HepG2 (cell line): ENCODE measurements around the gene PGM5. TPM values are rescaled to one million over a fixed set of nuclear protein-coding genes. Genes with fewer than 3 reads are reported as not detected.

Experiments used
- ATAC-seq: fragments of 200-7000 bp; cut with Tn5 transposase; 3 replicates; pipeline ENCODE4 v1.9.1; 2020; ENCODE audit warnings: mild to moderate bottlenecking, moderate library complexity
- BruUV-seq: library from RNA; stranded (reverse); fragments of 400-500 nt; replicated peaks from 2 replicates; lab custom pipeline; 2021; lab: Mats Ljungman, UMichigan
- CTCF ChIA-PET: fragments of 300-600 bp; formaldehyde crosslinking; extraction: SDS; loops from one replicate; lab custom pipeline; 2021; ENCODE audit warnings: low total read pairs, inconsistent platforms, low intra/inter-chr PET ratio; lab: Yijun Ruan, JAX
- POLR2A ChIA-PET: fragments of 350-600 bp; sonication (Branson Sonifier 250); formaldehyde crosslinking; loops from one replicate; lab custom pipeline; 2020; ENCODE audit warnings: antibody characterized with exemption, inconsistent platforms; lab: Yijun Ruan, JAX
- DNase-seq: peaks from one replicate; pipeline ENCODE4 v3.0.0-alpha.2; 2015; ENCODE audit warnings: low spot score
- FAIRE-seq: peaks from 3 replicates; lab custom pipeline; 2011; peaks lifted over from hg19 to GRCh38; lab: Jason Lieb, UNC
- H2AFZ ChIP-seq: one replicate; pipeline ENCODE4 v1.6.1; 2011; ENCODE audit warnings: low read length, inconsistent platforms
- H3K27ac ChIP-seq: fragments of 300-600 bp; 3 replicates; pipeline ENCODE4 v1.8.0; 2011; ENCODE audit warnings: mixed run types, mild to moderate bottlenecking, mixed read lengths, low read length, inconsistent platforms; ENCODE audit not compliant: insufficient read depth; ENCODE audit errors: extremely low read length
- H3K27me3 ChIP-seq, 2 experiments: fragments of 200-600 bp in 1 of 2; 2 replicates in 1 of 2; 3 replicates in 1 of 2; pipeline versions ENCODE4 v1.6.0 to v1.8.0; 2011; ENCODE audit warnings: low read length in 2 of 2, mild to moderate bottlenecking in 2 of 2, moderate library complexity in 2 of 2, inconsistent platforms in 1 of 2; ENCODE audit not compliant: insufficient read depth in 2 of 2, control insufficient read depth in 1 of 2
- H3K36me3 ChIP-seq, 2 experiments: fragments of 200-600 bp in 1 of 2; replicated peaks in 1 of 2; 2 replicates in 1 of 2; 3 replicates in 1 of 2; pipeline versions ENCODE4 v1.5.1 to v1.8.0; 2011; ENCODE audit warnings: low read length in 2 of 2, inconsistent platforms in 1 of 2; ENCODE audit not compliant: insufficient read depth in 2 of 2, control insufficient read depth in 1 of 2
- H3K4me1 ChIP-seq: 2 replicates; pipeline ENCODE4 v1.5.1; 2012; ENCODE audit warnings: low read length, inconsistent platforms; ENCODE audit not compliant: insufficient read depth
- H3K4me2 ChIP-seq: 2 replicates; pipeline ENCODE4 v1.6.0; 2011; ENCODE audit warnings: low read depth, low read length, inconsistent platforms
- H3K4me3 ChIP-seq, 3 experiments: fragments of 200-600 bp in 1 of 3; sonication (generic), shearing (Covaris generic) in 1 of 3; replicated peaks in 1 of 3; 2 replicates each; pipeline ENCODE4 v1.5.1; 2011 to 2016; ENCODE audit warnings: low read length in 3 of 3, inconsistent platforms in 2 of 3, low read depth in 2 of 3, mild to moderate bottlenecking in 2 of 3, control low read depth in 1 of 3, mixed read lengths in 1 of 3; ENCODE audit not compliant: insufficient read depth in 1 of 3
- H3K79me2 ChIP-seq: one replicate; pipeline ENCODE4 v1.6.1; 2011; ENCODE audit warnings: low read length, inconsistent platforms; ENCODE audit not compliant: insufficient read depth
- H3K9ac ChIP-seq: 2 replicates; pipeline ENCODE4 v1.6.0; 2011; ENCODE audit warnings: mild to moderate bottlenecking, low read depth, low read length, inconsistent platforms; ENCODE audit not compliant: insufficient read depth
- H3K9me3 ChIP-seq: 2 replicates; pipeline ENCODE4 v1.5.1; 2012; ENCODE audit warnings: mild to moderate bottlenecking, low read length
- H4K20me1 ChIP-seq: 2 replicates; pipeline ENCODE4 v1.6.0; 2011; ENCODE audit warnings: inconsistent platforms, mild to moderate bottlenecking, low read length, moderate library complexity; ENCODE audit not compliant: insufficient read depth
- MED1 ChIP-seq: sonication (generic); formaldehyde crosslinking; IDR thresholded peaks from 2 replicates; pipeline ENCODE4 v1.4.0; 2020; ENCODE audit warnings: missing genetic modification reagents
- PAWR ChIP-seq: sonication (generic); formaldehyde crosslinking; IDR thresholded peaks from 2 replicates; pipeline ENCODE4 v1.4.0; 2020; ENCODE audit warnings: missing genetic modification reagents, mild to moderate bottlenecking, borderline replicate concordance
- SNRNP70 ChIP-seq: fragments of 200-400 bp; formaldehyde crosslinking; IDR thresholded peaks from 2 replicates; pipeline ENCODE4 v1.6.1; 2017; ENCODE audit warnings: mild to moderate bottlenecking, low read depth, low read length, moderate library complexity
- SP2 ChIP-seq: sonication (generic); formaldehyde crosslinking; IDR thresholded peaks from 2 replicates; pipeline ENCODE4 v1.5.1; 2020; ENCODE audit warnings: mild to moderate bottlenecking, missing genetic modification reagents
- TEAD3 ChIP-seq: optimal IDR thresholded peaks from 2 replicates; pipeline ENCODE3; 2016; ENCODE audit warnings: borderline replicate concordance
- ZNF143 ChIP-seq: sonication (generic); formaldehyde crosslinking; IDR thresholded peaks from 2 replicates; pipeline ENCODE4 v1.4.0; 2020; ENCODE audit warnings: missing genetic modification reagents
- ZNF569 ChIP-seq: sonication (generic); formaldehyde crosslinking; IDR thresholded peaks from 2 replicates; pipeline ENCODE4 v1.5.0; 2020; ENCODE audit warnings: mild to moderate bottlenecking, missing genetic modification reagents, moderate library complexity, borderline replicate concordance
- ZNF629 ChIP-seq: sonication (generic); formaldehyde crosslinking; conservative IDR thresholded peaks from 2 replicates; pipeline ENCODE4 v1.5.0; 2020; ENCODE audit warnings: missing genetic modification reagents
- ZNF891 ChIP-seq: sonication (generic); formaldehyde crosslinking; IDR thresholded peaks from 2 replicates; pipeline ENCODE4 v1.5.0; 2020; ENCODE audit warnings: mild to moderate bottlenecking, missing genetic modification reagents
- WGBS: methylation state at CpG from one replicate; pipeline ENCODE4 v1.1.6; 2017; ENCODE audit warnings: low lambda C conversion rate; 5-methylcytosine and 5-hydroxymethylcytosine counted together
- in situ Hi-C: cut with HindIII; loops from 2 replicates; pipeline ENCODE4 v1.10.0; 2017; ENCODE audit warnings: low pct_unique_long_range_greater_than_20kb; ENCODE audit not compliant: extremely low pct_ligation_motif_present
- intact Hi-C: fragments of 100-400 bp; cut with micrococcal nuclease; formaldehyde crosslinking; loops from one replicate; pipeline ENCODE4 v1.10.0; 2022; ENCODE audit not compliant: unreplicated experiment
- polyA plus RNA-seq, 8 experiments: library from polyadenylated mRNA; depleted of rRNA in 3 of 8; stranded (reverse) in 7 of 8; unstranded in 1 of 8; fragments of >200 nt; fragmentation: Illumina TruSeq in 4 of 8; extraction: Trizol in 4 of 8; gene quantifications; 2 replicates each; pipeline versions ENCODE4 v1.2.1 to v1.2.3, GENCODE V29; 2011 to 2016; ENCODE audit warnings: low read depth in 4 of 8, missing spikeins in 1 of 8, mixed read lengths in 1 of 8; ENCODE audit not compliant: insufficient read depth in 1 of 8
- total RNA-seq, 5 experiments: library from RNA; depleted of rRNA; stranded (reverse); fragments of >200 nt; fragmentation: Illumina TruSeq; extraction: Trizol; gene quantifications; 2 replicates each; pipeline ENCODE4 v1.2.3, GENCODE V29; 2016; ENCODE audit warnings: low read depth in 1 of 5
- TF ChIP-seq, protein P1 (sequence below): sonication (generic); formaldehyde crosslinking; IDR thresholded peaks from 2 replicates; pipeline ENCODE4 v1.5.1; 2020; ENCODE audit warnings: mild to moderate bottlenecking, moderate library complexity, missing genetic modification reagents
- TF ChIP-seq, protein P2 (sequence below): sonication (generic); formaldehyde crosslinking; IDR thresholded peaks from 2 replicates; pipeline ENCODE4 v1.4.0; 2020; ENCODE audit warnings: missing genetic modification reagents
- TF ChIP-seq, protein P3 (sequence below), 2 experiments: IDR thresholded peaks; 2 replicates each; pipeline ENCODE4 v1.6.1; 2011 to 2012; ENCODE audit warnings: low read length in 2 of 2, borderline replicate concordance in 1 of 2, low read depth in 1 of 2, mild to moderate bottlenecking in 1 of 2, moderate library complexity in 1 of 2

Gene PGM5
- total and polyA plus RNA-seq, 2 of the 13 experiments (the other 11 are each of a cell fraction or from before 2014, with no cell fraction given): not detected

DNA sequence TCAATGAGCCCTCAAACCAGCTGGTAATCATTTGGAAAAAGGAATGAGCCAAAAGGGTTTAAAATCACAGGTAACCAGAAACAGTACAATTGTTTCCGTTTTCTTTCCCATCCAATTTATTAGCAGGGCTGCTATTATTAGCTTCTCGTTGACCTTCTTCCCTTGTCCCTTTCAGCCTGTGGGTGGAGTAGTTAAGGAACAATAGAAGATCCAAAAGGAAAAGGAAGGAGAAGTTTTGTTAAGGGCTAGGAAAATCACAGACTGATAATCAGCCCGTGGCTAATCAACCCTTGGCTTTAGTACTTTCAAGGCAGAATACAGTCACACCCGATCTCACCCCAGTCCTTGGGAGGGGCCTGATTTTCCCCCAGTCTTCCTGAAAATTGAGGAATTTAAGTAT, 145.9 kb downstream of the PGM5 start:
- 13% methylated on average over 4 of the region's 4 CpGs for WGBS
- Histone ChIP-seq H3K36me3 (no peaks in the 10 kb centered on the region), H3K79me2 (no peaks in the 10 kb centered on the region), H3K9me3 (no peaks in the 10 kb centered on the region), H4K20me1 (no peaks in the 10 kb centered on the region), H3K4me1 (peaks cover 29% of the 10 kb centered on the region), H3K4me2 (no peak overlapping the region), H3K27me3 (peaks cover 0 to 3% of the 10 kb centered on the region in 2 experiments; a peak in 1 of 5 replicates), H3K9ac (no peak overlapping the region), H3K4me3 (no peak overlapping the region), H3K27ac (no peak overlapping the region), H2AFZ (no peak overlapping the region)
- ChIA-PET POLR2A (no interaction called here), CTCF (no interaction called here)
- intact Hi-C loops (no loop called here), in situ Hi-C loops (no loop called here)
- TF ChIP-seq ZNF891 (no peak), ZNF569 (CRISPR knock-in tag) (no peak), SNRNP70 (no peak), PAWR (CRISPR knock-in tag) (no peak), ZNF143 (no peak), SP2 (no peak), TEAD3 (no peak), MED1 (CRISPR knock-in tag) (no peak), ZNF629 (CRISPR knock-in tag) (no peak)
- TF ChIP-seq, protein P1, sequence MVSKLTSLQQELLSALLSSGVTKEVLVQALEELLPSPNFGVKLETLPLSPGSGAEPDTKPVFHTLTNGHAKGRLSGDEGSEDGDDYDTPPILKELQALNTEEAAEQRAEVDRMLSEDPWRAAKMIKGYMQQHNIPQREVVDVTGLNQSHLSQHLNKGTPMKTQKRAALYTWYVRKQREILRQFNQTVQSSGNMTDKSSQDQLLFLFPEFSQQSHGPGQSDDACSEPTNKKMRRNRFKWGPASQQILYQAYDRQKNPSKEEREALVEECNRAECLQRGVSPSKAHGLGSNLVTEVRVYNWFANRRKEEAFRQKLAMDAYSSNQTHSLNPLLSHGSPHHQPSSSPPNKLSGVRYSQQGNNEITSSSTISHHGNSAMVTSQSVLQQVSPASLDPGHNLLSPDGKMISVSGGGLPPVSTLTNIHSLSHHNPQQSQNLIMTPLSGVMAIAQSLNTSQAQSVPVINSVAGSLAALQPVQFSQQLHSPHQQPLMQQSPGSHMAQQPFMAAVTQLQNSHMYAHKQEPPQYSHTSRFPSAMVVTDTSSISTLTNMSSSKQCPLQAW: no peak
- TF ChIP-seq, protein P2, sequence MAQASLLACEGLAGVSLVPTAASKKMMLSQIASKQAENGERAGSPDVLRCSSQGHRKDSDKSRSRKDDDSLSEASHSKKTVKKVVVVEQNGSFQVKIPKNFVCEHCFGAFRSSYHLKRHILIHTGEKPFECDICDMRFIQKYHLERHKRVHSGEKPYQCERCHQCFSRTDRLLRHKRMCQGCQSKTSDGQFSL (CRISPR knock-in tag): no peak
- TF ChIP-seq, protein P3, sequence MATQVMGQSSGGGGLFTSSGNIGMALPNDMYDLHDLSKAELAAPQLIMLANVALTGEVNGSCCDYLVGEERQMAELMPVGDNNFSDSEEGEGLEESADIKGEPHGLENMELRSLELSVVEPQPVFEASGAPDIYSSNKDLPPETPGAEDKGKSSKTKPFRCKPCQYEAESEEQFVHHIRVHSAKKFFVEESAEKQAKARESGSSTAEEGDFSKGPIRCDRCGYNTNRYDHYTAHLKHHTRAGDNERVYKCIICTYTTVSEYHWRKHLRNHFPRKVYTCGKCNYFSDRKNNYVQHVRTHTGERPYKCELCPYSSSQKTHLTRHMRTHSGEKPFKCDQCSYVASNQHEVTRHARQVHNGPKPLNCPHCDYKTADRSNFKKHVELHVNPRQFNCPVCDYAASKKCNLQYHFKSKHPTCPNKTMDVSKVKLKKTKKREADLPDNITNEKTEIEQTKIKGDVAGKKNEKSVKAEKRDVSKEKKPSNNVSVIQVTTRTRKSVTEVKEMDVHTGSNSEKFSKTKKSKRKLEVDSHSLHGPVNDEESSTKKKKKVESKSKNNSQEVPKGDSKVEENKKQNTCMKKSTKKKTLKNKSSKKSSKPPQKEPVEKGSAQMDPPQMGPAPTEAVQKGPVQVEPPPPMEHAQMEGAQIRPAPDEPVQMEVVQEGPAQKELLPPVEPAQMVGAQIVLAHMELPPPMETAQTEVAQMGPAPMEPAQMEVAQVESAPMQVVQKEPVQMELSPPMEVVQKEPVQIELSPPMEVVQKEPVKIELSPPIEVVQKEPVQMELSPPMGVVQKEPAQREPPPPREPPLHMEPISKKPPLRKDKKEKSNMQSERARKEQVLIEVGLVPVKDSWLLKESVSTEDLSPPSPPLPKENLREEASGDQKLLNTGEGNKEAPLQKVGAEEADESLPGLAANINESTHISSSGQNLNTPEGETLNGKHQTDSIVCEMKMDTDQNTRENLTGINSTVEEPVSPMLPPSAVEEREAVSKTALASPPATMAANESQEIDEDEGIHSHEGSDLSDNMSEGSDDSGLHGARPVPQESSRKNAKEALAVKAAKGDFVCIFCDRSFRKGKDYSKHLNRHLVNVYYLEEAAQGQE (IDR thresholded peaks at IDR 0.05; ENCODE audit: borderline replicate concordance in 1 of 2, low read depth in 1 of 2, low read length in 2 of 2): no peak
- FAIRE-seq: no peak
- DNase-seq: no peak
- ATAC-seq: no peak
- BruUV-seq: no TSS peak
